ENCODE measurements around the gene HOXB7.

The HOXB7 gene

DNA sequence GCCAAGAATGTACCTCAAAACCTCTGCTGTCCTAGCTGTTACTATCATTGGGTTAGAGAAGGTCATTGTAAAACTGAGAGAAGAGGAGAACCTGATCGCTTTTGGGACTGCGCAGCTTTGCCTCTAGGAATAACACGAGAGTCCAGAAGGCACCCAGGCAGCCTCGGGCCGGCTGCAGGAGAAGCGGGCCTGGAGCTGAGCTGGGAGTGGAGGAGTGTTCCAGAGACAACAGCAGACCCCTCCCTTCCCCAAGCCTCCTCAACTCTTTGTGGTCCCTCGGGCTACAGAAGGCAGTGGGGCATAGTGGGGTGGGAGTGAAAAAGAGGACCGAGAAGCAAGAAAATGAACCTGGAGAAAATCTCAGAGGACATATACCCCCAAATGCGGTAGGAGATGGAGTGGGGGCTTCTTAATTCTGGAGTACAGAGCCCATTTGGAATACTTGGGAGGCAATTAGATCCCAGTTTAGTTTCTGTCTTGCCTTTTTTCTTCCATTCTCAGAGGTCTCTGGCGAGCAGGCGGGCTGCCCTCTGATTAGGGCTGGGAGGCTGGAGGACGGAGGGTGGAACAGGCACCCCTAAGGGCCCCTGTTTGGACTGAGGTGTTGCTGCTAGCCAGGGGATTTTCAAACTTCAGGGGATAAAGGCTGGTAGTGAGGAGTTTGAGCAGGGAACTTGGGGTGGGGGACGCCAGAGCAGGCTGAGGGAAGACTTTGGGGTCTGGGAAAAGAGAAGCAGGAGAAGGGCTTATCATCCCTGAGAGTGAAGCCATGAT lies 52.6 kb downstream of the HOXB7 start:
- no peak for DNase-seq (ENCODE audit: low read depth)
- TF ChIP-seq, protein P1, sequence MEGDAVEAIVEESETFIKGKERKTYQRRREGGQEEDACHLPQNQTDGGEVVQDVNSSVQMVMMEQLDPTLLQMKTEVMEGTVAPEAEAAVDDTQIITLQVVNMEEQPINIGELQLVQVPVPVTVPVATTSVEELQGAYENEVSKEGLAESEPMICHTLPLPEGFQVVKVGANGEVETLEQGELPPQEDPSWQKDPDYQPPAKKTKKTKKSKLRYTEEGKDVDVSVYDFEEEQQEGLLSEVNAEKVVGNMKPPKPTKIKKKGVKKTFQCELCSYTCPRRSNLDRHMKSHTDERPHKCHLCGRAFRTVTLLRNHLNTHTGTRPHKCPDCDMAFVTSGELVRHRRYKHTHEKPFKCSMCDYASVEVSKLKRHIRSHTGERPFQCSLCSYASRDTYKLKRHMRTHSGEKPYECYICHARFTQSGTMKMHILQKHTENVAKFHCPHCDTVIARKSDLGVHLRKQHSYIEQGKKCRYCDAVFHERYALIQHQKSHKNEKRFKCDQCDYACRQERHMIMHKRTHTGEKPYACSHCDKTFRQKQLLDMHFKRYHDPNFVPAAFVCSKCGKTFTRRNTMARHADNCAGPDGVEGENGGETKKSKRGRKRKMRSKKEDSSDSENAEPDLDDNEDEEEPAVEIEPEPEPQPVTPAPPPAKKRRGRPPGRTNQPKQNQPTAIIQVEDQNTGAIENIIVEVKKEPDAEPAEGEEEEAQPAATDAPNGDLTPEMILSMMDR (IDR thresholded peaks at IDR 0.05; ENCODE audit: insufficient read depth, low read depth, low read length, missing control alignments), result no peak
- no peak overlapping the region for H3K4me3 ChIP-seq (ENCODE audit: low read depth, low read length)

Data from GM12865 (cell line).